GM19452 (cell line): Measurements from ENCODE around the gene ABCC1.
"Not testable (repeated sequence)": the region's sequence is repeated elsewhere in the genome, so short reads cannot be mapped to it uniquely, and the experiment has no call there.

Experiments used
- ATAC-seq: cut with Tn5 transposase; IDR thresholded peaks from one replicate; pipeline ENCODE4 v1.9.1; 2021; ENCODE audit not compliant: unreplicated experiment

ABCC1 gene

DNA sequence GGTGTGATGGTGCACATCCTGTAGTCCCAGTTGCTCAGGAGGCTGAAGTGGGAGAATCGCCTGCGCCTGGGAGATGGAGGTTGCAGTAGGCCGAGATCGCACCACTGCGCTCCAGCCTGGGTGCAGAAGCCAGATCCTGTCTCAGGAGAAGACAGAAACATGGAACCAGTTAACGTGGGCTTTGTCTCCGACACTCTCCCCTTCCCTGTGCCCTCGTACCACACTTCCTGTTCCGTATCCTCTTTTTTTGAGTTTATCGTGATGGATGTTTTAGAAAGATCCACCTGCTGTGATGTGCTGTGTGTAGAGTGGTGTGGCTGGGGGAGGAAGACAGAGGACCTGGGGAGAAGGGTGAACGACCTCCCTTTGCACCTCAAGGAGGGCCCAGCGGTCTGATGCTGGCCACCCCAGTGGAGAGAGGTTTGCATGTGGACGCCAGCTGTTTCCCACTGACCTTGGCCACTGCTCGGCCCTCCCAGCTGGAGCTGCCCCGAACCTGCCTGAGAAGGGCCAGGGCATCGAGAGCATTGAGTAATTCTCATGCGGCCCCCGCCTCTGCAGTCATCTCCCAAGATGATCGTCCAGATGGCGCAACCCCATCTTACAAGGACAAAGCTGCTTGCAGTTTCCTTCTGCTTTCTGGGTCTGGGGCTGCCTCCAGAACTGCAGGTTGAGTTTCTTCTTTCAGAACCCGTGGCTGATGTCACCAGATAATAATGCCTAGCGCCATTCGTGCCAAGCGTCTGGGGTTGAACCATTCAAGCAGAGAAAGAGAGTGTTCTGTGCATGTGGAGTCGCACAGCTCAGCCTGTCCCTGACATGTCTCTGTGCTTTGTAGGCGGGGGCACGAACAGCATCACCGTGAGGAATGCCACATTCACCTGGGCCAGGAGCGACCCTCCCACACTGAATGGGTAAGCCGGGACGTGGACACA lies 126.3 kb downstream of the ABCC1 start:
- ATAC-seq = no peak

DNA sequence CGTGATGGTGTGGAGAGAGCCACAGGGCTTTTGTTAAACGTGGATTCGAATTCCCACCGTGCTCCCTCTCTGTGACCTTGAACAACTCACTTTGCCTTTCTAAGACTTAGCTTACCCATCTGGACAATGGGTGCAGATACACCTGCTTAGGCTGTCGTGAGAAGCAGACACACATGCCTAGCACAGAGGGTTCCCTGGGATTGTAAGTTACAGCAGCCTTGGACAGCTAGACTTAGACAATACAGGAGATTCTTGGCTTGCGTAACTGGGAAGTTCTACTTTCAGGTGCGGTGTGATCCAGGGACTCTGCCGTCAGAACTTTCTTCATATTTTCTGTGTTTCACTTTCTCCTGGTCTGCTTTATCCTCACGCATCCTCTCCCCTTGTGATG lies 127.0 kb downstream of the ABCC1 start:
- no peak for ATAC-seq

DNA sequence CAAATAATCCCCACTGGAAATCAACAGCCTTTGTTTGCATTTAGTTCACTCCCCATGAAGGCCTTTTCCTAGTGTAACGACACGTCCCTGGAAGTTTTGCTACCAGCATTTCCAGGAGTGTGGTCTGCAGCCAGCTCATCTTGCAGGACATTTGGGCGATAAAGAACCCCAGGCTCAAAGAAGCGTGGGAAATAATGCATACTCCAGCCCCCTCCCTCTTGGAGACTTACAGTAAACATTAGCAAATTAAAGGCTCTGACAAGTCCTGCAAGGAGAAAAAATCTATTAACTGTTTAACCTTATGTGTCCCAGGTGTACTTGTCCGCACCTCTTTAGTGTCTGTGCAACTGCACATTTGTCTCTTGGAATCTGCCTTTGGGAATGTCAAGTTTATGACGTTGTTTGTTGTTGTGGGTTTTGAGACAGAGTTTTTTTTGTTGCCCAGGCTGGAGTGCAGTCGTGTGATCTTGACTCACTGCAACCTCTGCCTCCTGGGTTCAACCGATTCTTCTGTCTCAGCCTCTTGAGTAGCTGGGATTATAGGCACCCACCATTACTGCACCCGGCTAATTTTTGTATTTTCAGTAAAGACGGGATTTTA lies 131.1 kb downstream of the ABCC1 start:
- ATAC-seq = no peak

DNA sequence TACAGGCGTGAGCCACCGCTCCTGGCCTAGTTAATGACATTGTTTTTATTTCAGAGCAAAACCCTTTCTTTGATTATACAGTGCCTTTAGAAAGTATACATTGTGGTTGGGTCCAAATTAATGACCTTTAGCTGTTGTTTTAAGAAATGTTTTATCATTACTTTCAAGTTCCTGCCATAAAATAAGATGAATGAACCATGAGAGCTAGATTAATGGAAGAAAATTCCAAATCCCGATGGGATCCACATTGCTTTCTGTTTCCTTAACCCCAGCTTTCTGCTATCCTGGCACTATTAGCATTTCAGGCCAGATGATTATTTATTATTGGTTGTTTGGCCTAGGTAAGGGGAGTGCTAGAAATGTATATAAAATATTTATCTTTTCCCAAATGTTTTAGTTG lies 131.7 kb downstream of the ABCC1 start:
- no peak for ATAC-seq

DNA sequence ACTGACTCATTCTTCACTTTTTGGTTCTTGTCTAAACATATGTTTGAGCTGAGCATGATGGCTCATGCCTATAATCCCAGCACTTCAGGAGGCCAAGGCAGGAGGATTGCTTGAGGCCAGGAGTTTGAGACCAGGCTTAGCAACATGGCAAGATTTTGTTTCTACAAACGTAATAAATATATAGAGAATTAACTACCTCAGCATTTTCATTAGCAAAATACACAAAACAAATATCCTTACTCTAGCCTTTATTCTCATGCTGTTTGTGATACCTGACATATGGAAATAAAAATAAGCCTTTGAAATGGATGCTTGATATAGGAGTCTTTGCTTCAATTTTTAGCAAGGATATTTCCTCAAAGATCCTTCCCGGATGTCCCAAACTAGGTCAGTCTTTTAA lies 132.8 kb downstream of the ABCC1 start:
- ATAC-seq = no peak

DNA sequence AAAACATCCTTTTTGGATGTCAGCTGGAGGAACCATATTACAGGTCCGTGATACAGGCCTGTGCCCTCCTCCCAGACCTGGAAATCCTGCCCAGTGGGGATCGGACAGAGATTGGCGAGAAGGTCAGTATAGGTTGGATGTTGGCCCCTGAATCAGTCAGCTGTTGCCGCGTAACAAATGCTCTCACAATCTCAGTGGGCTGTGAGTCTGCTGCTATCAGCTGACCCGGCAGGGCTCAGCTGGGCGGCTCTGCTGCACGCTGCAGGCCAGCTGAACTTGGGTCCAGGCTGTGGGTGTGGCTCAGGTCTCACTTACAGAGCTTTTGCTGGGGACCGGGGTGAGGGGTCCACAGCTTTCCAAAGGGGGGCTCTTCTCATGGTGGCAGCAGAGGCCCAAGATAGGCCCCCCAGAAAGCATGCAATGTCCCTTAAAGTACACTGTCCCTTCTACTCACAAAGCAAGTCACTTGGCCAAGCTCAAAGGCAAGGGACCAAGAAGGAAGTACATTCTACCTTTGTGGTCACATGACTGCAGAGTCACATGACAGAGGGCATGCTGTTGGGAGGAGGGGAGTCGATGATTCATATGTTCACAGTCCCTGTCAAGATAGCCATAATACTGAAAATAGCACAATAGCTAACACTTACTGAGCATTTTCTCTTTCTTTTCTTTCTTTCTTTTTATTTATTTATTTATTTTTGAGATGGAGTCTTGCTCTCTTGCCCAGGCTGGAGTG lies 134.2 kb downstream of the ABCC1 start:
- ATAC-seq = no peak

DNA sequence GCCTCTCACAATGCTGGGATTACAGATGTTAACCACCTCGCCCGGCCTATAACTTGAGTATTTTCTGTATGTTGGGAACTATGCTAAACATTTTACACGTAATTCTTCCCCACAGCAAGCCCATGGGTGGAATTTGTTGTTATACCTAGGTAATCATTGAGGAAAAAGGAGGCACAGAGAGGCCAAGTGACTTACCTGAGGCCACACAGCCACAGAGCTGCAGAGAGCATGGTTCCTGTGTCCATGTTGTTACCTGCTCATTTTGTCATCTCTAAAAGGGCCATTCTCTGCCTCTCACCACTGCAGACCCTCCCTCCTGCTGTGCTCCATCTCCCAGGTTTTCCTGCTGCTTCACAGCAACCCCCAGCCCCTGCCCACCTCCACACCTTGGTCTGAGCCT lies 135.5 kb downstream of the ABCC1 start:
- ATAC-seq = no peak

DNA sequence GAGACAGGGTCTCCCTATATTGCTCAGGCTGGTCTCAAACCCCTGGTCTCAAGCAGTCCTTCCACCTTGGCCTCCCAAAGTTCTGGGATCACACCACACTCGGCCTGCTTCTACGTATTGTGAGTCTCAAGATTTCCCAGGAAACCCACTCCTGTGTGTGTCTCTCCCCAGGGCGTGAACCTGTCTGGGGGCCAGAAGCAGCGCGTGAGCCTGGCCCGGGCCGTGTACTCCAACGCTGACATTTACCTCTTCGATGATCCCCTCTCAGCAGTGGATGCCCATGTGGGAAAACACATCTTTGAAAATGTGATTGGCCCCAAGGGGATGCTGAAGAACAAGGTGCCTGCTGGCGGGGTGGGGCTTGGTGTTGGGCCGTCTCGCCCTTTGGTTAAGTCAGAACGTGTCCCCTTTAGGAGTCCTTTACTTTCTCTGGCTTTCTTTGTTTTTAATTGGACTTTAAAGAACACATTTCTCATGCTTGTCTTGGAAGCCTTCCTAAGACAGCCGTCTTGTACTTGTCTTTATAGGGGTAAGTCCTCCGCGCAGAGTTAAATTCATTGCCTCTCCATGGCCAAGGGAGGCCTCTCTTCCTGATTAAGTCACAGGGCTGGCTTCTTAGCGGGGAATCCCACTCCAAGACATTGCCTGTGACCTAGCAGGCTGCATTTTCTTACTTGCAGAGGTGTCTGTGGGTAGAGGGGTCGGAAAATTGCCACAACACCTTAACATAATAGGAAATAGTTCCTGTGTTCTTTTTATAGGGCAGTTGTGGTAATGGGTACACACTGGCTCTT lies 137.4 kb downstream of the ABCC1 start:
- no peak for ATAC-seq

DNA sequence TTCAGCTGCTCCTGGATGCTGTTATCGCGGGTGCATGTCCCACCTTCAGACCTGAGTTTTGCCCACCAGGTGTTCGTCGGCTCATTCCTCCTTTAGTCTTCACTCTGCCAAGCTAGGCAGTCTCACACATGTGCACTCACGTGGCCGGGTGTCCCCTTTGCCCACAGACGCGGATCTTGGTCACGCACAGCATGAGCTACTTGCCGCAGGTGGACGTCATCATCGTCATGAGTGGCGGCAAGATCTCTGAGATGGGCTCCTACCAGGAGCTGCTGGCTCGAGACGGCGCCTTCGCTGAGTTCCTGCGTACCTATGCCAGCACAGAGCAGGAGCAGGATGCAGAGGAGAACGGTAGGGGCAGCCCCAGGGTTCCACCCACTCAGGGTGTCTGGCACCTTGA lies 140.8 kb downstream of the ABCC1 start:
- ATAC-seq = no peak

DNA sequence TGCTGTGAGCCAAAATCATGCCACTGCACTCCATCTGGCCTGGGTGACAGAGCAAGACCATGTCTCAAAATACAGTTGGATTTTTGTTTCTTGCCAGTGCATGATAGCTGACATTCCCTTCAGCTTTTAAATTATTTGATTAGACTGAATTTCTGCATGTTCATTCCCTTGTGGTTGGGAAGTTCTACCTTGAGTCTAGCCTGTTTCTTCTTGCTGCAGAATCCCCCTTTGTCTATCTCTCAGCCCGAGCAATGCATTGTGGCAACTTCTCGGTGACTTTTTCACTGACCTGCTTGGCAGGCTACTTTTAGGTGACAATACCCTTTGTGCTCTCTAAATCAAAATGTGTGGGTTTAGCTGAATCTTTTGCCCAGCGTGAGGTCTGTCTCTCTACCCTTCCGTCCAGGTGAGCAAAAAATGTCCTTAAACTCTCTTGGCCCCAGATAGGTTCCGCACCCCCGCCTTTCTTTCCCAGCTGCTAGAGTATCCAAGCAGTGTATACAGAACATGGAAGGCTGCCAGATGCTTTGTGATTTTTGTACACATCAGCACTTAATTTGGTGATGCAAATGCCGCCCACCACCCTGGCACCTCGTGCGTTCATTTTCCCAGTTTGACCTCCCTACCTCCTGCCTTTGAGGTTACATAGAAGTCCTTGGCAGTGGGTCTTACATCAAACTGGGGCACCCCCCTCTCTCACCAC lies 143.7 kb downstream of the ABCC1 start:
- ATAC-seq = no peak

DNA sequence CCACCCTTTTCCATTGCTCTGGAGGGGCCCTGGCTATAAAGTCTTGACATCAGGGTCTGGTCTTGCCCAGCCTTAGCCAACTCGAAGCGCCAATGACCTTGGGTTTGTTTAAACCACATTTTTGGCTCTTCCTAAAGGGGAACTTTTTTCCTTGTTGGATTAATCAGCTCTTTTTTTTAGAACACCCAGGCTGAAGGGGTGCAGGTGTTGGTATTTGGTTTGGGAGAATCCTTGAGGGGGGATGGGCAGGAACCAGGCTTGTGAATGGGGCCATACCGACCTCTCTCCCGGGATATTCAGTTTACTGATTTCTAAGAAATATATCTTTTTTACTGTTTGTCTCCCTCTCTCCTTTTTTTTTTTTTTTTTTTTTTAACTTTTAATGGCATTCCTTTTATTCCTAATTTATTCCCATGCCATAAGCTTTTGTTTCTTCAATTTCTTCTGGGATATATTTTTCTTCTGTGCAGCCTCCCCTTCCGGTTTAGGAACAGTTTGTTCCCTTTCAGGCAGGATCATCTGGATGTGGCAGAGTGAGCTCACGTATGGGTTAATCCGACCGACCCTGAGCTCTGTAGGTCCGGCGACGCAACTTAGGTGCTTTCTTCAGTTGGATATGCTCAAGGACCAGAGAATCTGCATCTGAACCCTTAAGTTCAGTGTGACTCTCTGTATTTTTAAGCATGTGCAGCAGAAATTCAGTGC lies 144.4 kb downstream of the ABCC1 start:
- no peak for ATAC-seq

DNA sequence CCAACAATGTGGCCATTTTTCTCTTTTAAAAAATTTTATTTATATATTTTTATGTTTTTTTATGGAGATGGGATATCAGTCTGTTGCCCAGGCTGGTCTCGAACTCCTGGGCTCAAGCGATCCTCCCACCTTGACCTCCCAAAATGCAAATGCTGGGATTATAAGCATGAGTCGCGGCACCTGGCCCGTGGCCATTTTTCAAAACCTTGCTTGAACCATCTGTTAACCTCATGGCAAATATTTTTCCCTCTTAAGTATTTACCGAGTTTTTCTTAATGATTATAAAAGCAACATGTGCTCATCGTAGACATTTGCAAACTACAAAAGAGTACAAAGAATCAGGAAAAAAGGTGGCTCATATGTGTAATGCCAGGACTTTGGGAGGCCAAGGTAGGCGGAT lies 146.2 kb downstream of the ABCC1 start:
- ATAC-seq = no peak

DNA sequence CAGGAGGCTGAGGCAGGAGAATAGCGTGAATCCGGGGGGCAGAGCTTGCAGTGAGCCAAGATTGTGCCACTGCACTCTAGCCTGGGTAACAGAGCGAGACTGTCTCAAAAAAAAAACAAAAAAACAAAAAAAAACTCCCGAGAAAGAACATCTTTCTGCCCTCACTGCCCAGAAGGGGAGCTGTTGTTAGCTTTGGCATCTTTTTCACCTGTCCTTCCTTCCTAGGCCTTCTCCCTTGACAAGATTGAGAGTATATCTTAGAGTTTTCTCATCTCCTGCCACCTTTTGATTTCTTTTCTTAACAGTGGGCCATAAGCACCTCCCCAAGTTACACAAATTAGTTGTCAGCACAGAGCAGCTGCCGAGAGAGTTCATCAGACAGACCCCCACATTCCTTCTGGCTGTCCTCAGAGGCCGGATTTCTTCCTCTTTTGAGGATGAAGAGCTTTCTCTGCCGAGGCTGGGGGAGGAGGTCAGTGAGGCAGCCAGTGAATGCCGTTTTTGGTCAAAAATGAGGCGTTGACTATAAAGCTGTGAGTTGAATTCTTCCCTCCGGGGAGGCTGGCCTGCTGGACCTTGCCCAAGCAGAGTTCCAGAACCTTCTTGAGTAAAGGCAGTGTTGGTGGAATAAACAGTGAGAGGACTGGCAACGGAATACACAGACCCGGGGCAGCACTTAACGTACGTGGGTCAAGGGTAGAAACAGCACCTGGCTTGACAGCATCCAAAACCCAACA lies 146.9 kb downstream of the ABCC1 start:
- no peak for ATAC-seq

DNA sequence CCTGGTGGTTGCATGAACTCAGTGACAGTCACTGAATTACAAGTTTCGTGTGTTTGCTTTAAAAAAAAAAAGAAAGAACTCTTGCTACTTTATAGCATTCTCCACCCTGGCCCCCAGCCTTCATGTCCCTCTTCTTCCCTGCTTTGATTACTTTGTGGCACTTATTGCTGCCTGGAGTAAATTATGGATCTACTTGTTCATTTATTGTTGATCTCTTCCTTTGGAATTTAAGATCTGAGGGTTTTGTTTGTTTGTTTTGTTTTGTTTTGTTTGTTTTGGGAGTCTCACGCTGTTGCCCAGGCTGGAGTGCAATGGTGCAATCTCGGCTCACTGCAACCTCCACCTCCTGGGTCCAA lies 147.4 kb downstream of the ABCC1 start:
- ATAC-seq = no peak

DNA sequence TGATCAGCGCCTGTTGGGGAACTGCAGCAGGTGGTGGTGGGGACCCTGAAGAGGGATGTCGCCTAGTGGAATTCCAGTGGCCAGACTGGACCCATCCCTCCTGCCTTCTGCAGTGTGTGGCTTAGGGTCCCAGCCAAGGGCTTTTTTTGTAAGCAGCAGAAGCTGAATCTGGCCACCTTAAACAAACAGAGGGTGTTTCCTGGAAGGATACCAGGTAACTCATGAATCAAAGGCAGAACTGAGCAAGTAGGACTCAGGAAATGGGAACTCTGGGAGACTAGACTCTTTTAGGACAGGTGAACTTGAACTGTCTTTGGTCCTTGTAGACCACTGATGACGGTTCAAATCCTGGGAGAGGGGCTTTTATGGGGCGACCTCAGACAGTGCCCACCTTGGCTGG lies 149.9 kb downstream of the ABCC1 start:
- no peak for ATAC-seq

DNA sequence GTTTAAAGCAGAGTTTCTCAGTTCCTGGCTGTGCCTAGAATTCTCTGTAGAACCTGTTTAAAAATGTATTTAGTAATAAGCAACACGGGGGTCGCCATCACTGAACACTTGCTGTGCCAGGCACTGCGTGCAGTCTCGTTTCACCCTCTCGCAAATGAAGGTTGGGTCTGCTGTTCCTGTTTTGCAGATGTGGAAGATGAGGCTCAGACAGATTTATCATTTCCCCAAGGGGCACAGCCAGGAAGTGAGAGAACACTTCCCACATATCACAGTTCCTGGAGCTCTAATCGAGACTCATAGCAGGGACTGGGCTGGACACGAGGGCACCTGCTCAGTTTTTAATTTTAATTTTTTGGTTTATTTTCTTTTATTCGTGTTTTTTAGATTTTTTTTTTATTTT lies 151.2 kb downstream of the ABCC1 start:
- ATAC-seq = no peak

DNA sequence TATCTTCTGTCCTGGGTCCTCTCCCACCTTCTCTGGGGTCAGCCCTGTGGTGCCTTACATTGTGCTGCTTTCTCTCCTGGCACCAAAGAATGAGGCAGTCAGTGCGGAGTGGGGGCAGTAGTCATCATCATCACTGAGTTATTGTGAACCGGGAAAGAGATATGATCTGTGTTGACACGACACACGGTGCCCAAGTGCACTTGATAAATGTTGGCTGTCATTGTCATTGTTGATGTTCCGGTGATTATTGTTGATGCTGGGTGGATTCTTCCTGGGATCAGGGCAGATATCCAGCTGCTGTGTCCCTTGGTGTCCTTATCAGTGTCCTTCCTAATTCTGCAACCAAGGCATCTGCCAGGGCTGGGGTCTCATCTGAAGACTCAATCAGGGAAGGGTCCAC lies 152.2 kb downstream of the ABCC1 start:
- ATAC-seq = no peak

DNA sequence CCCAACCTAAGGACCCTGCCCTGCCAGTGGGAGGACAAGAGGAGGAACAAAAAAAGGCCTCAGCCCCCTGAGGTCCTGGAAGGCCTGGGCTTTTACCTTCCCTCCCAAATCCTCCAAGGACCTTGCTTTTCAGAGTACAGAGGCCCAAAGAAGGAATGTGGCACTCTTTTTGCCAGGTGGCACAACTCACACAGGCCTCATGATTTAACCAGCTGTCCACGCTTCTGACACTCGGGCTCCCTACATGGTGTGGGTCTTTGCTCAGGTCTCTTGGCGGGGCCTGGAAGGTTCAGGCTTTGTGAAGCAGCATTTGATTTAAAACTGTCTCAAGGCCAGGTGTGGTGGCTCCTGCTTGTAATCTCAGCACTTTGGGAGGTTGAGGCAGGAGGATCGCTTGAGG lies 153.3 kb downstream of the ABCC1 start:
- no peak for ATAC-seq

DNA sequence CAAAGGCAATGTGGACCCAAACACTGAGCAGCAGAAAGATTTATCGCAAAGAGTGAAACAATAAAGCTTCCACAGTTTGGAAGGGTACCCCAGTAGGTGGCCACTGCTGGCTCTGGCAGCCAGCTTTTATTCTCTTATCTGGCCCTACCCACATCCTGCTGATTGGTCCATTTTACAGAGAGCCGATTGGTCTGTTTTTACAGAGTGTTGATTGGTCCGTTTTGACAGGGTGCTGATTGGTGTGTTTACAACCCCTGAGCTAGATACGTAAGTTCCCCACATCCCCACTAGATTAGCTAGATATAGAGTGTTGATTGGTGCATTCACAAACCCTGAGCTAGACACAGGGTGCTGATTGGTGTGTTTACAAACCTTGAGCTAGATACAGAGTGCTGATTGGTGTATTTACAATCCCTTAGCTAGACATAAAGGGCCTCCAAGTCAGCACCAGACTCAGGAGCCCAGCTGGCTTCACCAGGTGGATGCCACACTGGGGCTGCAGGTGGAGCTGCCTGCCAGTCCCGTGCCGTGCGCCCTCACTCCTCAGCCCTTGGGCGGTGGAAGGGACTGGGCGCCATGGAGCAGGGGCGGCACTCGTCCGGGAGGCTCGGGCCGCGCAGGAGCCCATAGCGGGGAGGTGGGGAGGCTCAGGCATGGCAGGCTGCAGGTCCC lies 154.9 kb downstream of the ABCC1 start:
- not testable (repeated sequence) for ATAC-seq
